Colonic mucosa (tissue), 4 donors: Measurements from ENCODE around the gene HMX3. TPM values are rescaled to one million over a fixed set of nuclear protein-coding genes. Genes with fewer than 3 reads are reported as not detected.

Experiments used
- DNase-seq: peaks from one replicate; pipeline ENCODE4 v3.0.0-alpha.2; 2020
- H3K27ac ChIP-seq: fragments of 200-600 bp; one replicate; pipeline ENCODE4 v1.8.0; 2021
- H3K27me3 ChIP-seq: fragments of 200-600 bp; one replicate; pipeline ENCODE4 v1.8.0; 2021
- H3K36me3 ChIP-seq: fragments of 200-600 bp; one replicate; pipeline ENCODE4 v1.8.0; 2021
- H3K4me1 ChIP-seq: fragments of 200-600 bp; one replicate; pipeline ENCODE4 v1.8.0; 2021; ENCODE audit warnings: mild to moderate bottlenecking
- H3K4me3 ChIP-seq: fragments of 200-600 bp; one replicate; pipeline ENCODE4 v1.8.0; 2021
- H3K9ac ChIP-seq, 2 donors: one replicate each; pipeline ENCODE4 v1.7.0; 2013; ENCODE audit warnings: control low read depth in 2 of 2, low read depth in 2 of 2, low read length in 2 of 2
- H3K9me3 ChIP-seq: fragments of 200-600 bp; one replicate; pipeline ENCODE4 v1.8.0; 2021
- intact Hi-C: fragments of 100-400 bp; cut with DNase I; formaldehyde crosslinking; loops from one replicate; pipeline ENCODE4 v1.14.1; 2022
- total RNA-seq, 2 donors: library from RNA; stranded (reverse); fragmentation: NEBNext Ultra II Directional in 1 of 2; extraction: Animal tissue kit (Norgen Biotek cat#: 25700) in 1 of 2; gene quantifications; one replicate each; pipeline ENCODE4 v1.2.1, GENCODE V29; 2021
- TF ChIP-seq, protein P1 (sequence below): fragments of 200-600 bp; IDR thresholded peaks from one replicate; pipeline ENCODE4 v1.8.0; 2022; ENCODE audit warnings: antibody characterized with exemption, mild to moderate bottlenecking
- donor health status: healthy.
- donor health status: DM: no; HTN: no; CAD: no.
- donor health status: DM: no; HTN: no; CAD: no.

The HMX3 gene
- total RNA-seq, 2 donors from 2014 or later, result 0.35 to 0.64 TPM

DNA sequence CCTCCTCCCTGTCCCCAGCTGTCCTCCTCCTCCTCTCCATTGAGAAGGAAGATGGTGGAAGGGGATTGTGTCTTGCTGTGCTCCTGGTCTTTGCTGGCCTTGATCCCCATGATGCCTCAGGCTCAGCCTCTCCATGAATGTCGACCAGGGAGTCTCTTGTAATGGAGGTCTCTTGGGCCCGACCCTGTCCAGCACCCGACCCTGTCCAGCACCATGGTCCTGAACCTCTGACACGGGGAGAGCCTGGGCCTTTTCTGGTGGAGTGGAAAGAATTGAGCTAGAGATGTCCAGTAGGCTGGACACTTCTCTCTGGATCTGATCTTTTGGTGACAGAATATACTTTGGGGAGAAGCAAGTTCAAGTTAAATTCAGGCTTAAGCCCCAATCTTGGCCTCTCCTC is 42.3 kb upstream of the HMX3 start:
- intact Hi-C loops, result no loop called here
- Histone ChIP-seq H3K27ac (no peak overlapping the region), H3K36me3 (no peaks in the 10 kb centered on the region), H3K27me3 (no peaks in the 10 kb centered on the region), H3K4me3 (no peak overlapping the region), H3K9ac (no peak overlapping the region), H3K4me1 (no peaks in the 10 kb centered on the region), H3K9me3 (no peaks in the 10 kb centered on the region)
- DNase-seq, result no peak
- TF ChIP-seq, protein P1, sequence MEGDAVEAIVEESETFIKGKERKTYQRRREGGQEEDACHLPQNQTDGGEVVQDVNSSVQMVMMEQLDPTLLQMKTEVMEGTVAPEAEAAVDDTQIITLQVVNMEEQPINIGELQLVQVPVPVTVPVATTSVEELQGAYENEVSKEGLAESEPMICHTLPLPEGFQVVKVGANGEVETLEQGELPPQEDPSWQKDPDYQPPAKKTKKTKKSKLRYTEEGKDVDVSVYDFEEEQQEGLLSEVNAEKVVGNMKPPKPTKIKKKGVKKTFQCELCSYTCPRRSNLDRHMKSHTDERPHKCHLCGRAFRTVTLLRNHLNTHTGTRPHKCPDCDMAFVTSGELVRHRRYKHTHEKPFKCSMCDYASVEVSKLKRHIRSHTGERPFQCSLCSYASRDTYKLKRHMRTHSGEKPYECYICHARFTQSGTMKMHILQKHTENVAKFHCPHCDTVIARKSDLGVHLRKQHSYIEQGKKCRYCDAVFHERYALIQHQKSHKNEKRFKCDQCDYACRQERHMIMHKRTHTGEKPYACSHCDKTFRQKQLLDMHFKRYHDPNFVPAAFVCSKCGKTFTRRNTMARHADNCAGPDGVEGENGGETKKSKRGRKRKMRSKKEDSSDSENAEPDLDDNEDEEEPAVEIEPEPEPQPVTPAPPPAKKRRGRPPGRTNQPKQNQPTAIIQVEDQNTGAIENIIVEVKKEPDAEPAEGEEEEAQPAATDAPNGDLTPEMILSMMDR, result no peak

DNA sequence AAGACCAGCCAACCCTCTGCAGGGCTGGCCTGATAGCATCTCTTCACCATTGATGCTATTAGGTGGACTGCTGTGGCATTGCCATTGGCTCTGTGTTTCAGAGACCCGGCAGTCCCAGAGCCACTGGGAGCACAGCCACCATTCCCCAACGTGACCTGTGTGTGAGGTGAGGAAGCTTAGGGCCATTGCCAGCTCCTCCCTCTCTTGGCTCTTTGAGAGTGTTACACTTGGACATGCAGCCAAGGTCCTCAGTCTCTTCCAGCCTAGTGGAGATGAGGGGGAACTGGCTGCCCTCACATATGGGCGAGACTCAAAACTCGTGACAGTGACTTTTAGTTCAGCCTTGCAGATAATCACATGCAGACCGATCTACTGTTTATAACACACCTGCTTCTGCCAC is 39.3 kb upstream of the HMX3 start:
- H3K36me3 ChIP-seq, result no peaks in the 10 kb centered on the region
- TF ChIP-seq, protein P1, result no peak
- H3K9me3 ChIP-seq, result no peaks in the 10 kb centered on the region
- DNase-seq, result no peak
- H3K4me3 ChIP-seq, result no peak overlapping the region
- H3K27ac ChIP-seq, result no peak overlapping the region
- no peak overlapping the region for H3K9ac ChIP-seq
- no peaks in the 10 kb centered on the region for H3K4me1 ChIP-seq
- H3K27me3 ChIP-seq, result no peaks in the 10 kb centered on the region
- intact Hi-C loops, result no loop called here

DNA sequence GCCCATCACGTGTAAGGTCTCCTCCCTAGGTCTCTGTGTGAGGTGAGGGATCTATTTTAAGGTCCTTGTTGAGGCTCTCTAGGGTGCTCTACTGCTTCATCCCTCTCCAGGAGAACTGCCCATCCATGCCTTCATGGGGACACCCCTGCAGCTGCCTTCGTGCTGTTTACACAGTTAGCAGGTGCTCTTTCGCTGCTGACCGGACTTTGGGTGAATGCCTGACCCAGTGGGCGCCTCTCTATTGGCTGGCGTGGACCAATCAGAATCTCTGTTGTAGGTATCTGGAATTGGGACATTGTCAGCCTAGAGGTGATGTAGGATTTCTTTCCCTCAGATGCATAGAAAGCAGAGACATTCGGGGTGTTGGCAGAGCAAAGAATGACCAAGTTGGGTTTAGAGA is 38.7 kb upstream of the HMX3 start:
- TF ChIP-seq, protein P1, result no peak
- H3K27me3 ChIP-seq, result no peaks in the 10 kb centered on the region
- H3K9me3 ChIP-seq, result no peaks in the 10 kb centered on the region
- no peak overlapping the region for H3K4me3 ChIP-seq
- H3K36me3 ChIP-seq, result no peaks in the 10 kb centered on the region
- no peak overlapping the region for H3K9ac ChIP-seq
- no peaks in the 10 kb centered on the region for H3K4me1 ChIP-seq
- H3K27ac ChIP-seq, result no peak overlapping the region
- DNase-seq, result no peak
- intact Hi-C loops, result no loop called here

DNA sequence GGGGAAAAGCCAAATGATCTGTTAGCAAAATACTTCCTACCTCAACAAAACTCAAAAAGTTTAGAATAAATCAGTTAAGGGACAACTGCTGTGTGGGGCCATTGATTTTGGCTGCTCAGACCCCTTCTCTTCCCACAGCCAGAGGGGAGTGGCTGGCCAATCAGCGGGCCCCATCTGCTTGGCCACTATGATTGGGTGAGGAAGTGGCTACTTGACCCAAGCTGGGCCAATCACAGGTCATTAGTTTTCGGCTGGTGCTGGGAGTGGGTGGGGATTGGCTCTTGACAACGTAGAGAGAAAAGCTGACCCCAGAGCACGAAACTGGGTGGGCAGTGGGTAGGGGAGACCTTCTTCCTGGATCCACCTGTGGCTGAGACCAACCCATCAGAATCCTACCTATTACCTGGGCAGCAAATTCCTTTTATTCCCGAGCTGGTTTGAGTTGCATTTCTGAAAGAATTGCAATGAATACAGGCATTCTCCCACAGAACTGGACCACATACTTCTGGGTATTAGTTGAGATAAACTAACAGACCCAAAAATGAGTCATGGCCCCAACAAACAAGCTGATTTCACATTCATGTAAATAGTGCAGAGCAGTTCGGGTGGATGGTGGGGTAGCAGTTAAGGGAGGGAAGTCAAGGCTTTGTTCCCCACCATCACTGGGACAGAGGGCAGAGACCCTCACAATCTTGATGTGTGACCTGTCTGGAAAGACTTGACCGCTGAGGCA is 35.6 kb upstream of the HMX3 start:
- no peaks in the 10 kb centered on the region for H3K27me3 ChIP-seq
- intact Hi-C loops, result no loop called here
- no peak overlapping the region for H3K4me3 ChIP-seq
- H3K9me3 ChIP-seq, result no peaks in the 10 kb centered on the region
- H3K4me1 ChIP-seq, result no peaks in the 10 kb centered on the region
- H3K9ac ChIP-seq, result no peak overlapping the region
- H3K27ac ChIP-seq, result no peak overlapping the region
- no peaks in the 10 kb centered on the region for H3K36me3 ChIP-seq
- TF ChIP-seq, protein P1, result no peak
- DNase-seq, result no peak

GRCh38 chr10:123101872-123102271 is 33.9 kb upstream of the HMX3 start:
- Histone ChIP-seq H3K27me3 (no peaks in the 10 kb centered on the region), H3K36me3 (no peaks in the 10 kb centered on the region), H3K4me3 (no peak overlapping the region), H3K9me3 (no peaks in the 10 kb centered on the region), H3K9ac (no peak overlapping the region), H3K27ac (no peak overlapping the region), H3K4me1 (no peaks in the 10 kb centered on the region)
- intact Hi-C loops, result no loop called here
- TF ChIP-seq, protein P1, result no peak
- no peak for DNase-seq
